Stimulated activated CD8-positive, alpha-beta memory T cell treated with anti-CD3 and anti-CD28 coated beads, Interleukin-4, amount 100 ng/mL, for 4 hours (primary cell): ENCODE data around the gene PIK3AP1.
"Not testable (repeated sequence)": the region's sequence is repeated elsewhere in the genome, so short reads cannot be mapped to it uniquely, and the experiment has no call there.

Experiments
- DNase-seq, 2 donors: peaks; one replicate each; pipeline ENCODE4 v3.0.0-alpha.2; 2020; ENCODE audit warnings: low read depth in 2 of 2, low spot score in 1 of 2

PIK3AP1 gene

DNA sequence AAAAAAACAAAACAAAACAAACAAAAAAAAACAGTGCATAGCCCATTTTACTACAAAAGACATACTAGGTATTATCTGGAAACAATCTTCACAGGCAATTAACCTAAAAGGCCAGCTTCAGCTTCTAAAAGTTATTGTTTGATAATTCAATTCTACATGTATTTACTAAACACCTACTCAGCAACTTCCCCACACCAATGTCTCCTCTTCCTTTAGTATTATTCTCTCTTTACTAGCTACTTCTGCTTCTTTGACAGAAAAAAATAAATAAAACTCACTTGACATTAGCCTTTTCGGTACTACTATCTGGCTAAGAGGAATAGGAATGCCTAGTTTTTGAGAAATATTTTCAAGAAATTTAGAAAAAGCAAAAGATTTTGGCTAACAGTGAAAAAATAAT is 136.3 kb downstream of the PIK3AP1 start:
- no peak for DNase-seq

DNA sequence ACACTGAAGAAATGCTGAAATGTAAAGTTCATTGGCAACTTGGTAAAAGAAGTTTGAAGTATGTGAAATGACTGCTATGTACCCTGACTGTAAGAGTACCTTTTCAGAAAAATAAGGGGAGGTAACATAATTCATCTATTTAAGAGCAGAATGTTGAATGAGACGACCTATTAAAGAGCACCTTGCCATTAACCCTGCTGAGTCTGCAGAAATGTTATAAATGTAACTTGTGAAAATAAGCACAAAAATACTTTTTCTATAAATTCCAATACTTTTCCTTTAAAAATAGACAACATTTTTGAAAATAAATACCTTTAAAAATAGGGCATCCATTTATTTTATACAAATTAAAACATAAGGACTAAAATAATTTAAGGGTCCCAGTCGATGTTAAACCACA is 141.2 kb downstream of the PIK3AP1 start:
- DNase-seq, result no peak

- no peak for DNase-seq
These were observed 141.7 kb downstream of the PIK3AP1 start for GRCh38 chr10:96578633-96579032.

DNA sequence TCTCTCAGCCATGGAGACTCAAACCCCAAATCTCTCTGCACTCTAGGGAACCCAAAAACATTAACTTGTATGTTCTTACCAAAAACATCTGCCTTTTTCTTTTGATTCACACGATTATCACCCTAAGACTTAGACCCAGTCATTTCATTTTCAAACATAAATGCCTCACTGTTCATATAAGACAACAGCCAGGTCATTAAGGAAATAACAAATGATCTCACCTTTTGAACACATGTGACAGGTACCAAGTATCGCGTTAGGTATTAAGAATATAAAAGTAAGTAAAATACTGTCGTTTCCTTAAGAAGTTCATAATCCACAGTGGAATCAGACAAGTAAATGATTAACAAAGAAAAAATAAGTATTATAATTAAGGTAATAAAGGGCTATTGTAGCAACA is 142.3 kb downstream of the PIK3AP1 start:
- DNase-seq, result no peak

GRCh38 chr10:96577069-96577468 is 143.2 kb downstream of the PIK3AP1 start:
- no peak for DNase-seq

DNA sequence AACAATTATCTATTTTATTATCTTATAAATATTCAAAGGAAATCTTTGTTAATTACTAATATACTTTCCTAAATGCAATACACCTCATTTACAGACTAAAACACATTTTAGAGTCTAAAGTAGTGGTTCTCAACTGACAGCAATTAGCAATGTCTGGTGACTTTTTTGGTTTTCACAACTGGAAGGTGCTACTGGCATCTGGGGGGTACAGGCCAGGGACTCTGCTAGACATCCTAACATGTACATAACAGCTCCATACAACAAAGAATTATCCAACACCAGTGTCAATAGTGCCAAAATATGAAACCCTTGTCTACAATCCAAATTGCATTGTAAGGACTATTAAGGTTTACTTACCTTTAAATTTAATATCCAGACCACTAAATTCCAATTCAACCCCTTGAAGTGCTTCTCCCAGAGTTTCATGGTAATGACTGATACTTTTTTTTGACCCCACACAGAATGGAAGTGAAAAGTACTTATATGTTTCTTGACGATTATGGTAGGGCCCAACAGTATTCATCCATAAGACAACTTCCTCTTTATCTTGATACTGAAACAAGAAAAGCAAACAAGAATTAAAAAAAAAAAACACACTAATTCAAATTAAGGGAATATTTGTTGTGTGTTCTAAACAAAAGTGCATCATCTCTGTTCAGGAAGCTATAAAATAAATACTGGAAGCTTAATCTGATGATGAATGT is 143.9 kb downstream of the PIK3AP1 start:
- no peak for DNase-seq

GRCh38 chr10:96574564-96574963 is 145.8 kb downstream of the PIK3AP1 start:
- DNase-seq, result not testable (repeated sequence)

GRCh38 chr10:96573036-96573435 is 147.3 kb downstream of the PIK3AP1 start:
- no peak for DNase-seq

DNA sequence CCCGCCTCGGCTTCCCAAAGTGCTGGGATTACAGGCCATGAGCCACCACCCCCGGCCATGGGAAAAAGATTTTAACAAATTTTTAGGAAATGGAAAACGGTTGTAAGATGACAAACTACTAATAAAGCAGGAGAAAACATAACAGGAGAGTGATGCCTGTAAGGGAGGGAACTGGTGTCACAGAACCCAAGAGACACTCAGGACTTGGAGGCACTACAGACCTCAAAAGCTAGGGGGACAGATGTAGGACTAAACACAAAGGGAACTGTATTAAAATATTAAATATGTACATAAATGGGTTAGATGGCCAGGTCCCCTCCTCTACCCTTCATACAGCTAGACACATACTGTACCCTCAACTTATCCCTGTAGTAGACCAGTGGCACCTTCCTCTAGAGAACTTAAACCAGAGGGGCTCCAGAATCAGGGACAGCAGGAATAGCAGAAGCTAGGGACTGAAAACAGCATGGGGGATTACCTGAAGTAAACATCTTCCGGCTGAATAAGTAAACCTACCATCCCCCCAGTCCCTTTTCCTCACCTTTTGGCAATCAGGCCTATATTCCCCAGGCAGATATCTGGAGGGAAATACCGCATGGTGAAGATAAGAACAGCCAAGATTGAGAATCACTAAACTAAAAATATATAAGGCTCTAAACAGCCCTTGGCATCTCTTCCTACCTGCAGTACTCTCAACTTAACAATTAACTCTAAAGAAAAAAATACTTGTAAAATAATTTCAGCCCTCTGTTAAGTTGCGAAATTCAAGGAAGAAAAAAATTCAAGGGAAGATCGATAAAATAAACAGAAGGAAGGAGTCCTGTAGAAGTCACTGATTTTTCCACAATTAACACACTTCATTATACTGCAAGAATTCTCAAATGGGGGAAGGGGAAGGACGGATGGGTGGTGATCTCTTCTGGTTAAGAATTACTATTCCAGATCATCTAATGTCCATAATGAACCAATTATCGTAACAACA is 149.0 kb downstream of the PIK3AP1 start:
- DNase-seq, result no peak

GRCh38 chr10:96570511-96570910 is 149.8 kb downstream of the PIK3AP1 start:
- no peak for DNase-seq

GRCh38 chr10:96568402-96568801 is 151.9 kb downstream of the PIK3AP1 start:
- no peak for DNase-seq

DNA sequence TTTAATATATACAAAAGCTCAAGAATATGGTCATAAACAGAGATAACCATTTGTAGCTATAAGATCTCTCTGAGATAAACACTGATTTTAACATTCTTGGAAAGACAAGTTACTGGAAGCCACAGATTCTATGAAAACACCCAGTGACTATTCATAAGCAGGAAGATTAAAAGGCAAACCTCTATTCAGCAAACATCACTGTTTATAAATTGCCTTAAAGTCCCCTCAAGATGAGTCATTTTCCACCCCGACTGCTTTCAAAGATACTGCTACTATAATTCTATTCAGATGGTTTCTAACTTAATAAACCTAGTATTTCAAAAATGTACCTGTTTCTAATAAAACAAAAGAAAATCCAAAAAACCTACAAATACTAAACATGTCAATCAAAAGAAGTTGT is 154.5 kb downstream of the PIK3AP1 start:
- no peak for DNase-seq

GRCh38 chr10:96560966-96561887 is 159.1 kb downstream of the PIK3AP1 start:
- DNase-seq, result no peak

DNA sequence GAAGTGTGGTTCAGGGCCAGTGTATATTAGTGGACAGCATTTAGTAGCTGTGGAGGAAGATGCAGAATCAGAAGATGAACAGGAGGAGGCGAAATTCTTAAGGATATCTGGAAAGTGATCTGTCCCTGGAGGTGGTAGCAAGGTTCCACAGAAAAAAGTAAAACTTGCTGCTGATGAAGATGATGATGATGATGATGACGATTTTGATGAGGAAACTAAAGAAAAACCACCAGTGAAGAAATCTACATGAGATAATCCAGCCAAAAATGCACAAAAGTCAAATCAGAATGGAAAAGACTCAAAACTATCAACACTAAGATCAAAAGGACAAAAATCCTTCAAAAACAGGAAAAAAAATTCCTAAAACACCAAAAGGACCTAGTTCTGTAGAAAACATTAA is 159.8 kb downstream of the PIK3AP1 start:
- no peak for DNase-seq

DNA sequence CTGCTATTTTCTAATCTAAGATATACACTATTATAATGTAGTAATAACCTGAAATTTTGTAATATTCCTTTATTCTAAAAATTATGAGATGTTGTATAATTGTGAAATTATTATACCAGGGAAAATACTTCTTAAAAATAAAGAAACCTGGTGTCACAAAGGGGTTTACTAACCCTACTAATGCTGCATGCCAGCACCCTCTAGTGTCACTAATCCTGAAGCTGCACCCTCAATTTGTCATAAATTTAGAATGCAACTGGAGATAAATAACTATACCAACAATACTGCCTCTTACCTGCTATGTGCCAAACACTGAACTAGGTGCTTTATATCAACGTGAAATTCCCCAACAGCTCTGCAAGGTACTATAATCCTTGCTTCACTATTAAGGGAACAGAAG is 164.3 kb downstream of the PIK3AP1 start:
- no peak for DNase-seq

DNA sequence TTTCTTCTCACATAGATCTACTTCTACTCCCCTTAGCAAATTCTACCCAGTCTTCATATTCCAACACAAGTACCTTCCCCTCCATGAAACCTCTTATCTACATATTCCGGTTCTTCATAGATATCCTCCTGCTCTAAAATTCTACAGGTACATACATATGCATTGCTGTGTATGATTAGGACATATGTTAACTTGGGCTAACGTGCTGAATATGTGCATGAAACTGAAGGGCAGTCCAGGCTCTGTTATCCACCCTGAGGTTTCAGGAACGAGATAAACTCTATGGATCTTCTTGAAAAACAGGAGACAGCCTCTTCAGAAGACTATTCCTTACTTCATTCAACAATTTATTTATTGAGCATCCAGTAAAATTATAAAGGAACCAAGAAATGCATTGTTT is 165.0 kb downstream of the PIK3AP1 start:
- no peak for DNase-seq

GRCh38 chr10:96548589-96548988 is 171.7 kb downstream of the PIK3AP1 start:
- DNase-seq, result no peak

DNA sequence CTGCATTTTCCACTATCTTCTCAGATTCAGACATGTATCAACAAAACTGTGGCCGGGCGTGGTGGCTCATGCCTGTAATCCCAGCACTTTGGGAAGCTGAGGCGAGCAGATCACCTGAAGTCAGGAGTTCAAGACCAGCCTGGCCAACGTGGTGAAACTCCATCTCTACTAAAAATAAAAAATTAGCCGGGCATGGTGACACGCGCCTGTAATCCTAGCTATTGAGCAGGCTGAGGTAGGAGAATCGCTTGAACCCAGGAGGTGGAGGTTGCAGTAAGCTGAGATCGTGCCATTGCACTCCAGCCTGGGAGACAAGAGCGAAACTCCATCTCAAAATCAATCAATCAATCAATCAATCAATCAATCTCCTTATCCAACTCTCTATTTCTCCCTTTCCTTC is 174.8 kb downstream of the PIK3AP1 start:
- not testable (repeated sequence) for DNase-seq
